Hepatocyte (in vitro differentiated cells): Measurements from ENCODE around the gene EPC2. TPM values are rescaled to one million over a fixed set of nuclear protein-coding genes. Genes with fewer than 3 reads are reported as not detected.
"Not testable (repeated sequence)": the region's sequence is repeated elsewhere in the genome, so short reads cannot be mapped to it uniquely, and the experiment has no call there.

Source experiments
- DNase-seq: peaks from one replicate; pipeline ENCODE4 v3.0.0-alpha.2; 2016; ENCODE audit warnings: low spot score
- H2AFZ ChIP-seq: fragments of 200-600 bp; sonication (generic); 2 replicates; pipeline ENCODE4 v1.6.0; 2016; ENCODE audit warnings: antibody characterized with exemption, mild to moderate bottlenecking
- H3K27ac ChIP-seq: fragments of 200-600 bp; sonication (generic); 2 replicates; pipeline ENCODE4 v1.5.1; 2016; ENCODE audit warnings: mild to moderate bottlenecking
- H3K27me3 ChIP-seq: fragments of 200-600 bp; sonication (generic); 2 replicates; pipeline ENCODE4 v1.6.1; 2016
- H3K36me3 ChIP-seq: fragments of 200-600 bp; sonication (generic); replicated peaks from 2 replicates; pipeline ENCODE4 v1.5.1; 2016; ENCODE audit warnings: low read depth; ENCODE audit not compliant: insufficient read depth
- H3K4me1 ChIP-seq: fragments of 200-600 bp; sonication (generic); 2 replicates; pipeline ENCODE4 v1.5.1; 2016; ENCODE audit warnings: mild to moderate bottlenecking, moderate library complexity; ENCODE audit not compliant: insufficient read depth
- H3K4me2 ChIP-seq: fragments of 200-600 bp; sonication (generic); 2 replicates; pipeline ENCODE4 v1.6.0; 2016
- H3K4me3 ChIP-seq: fragments of 200-600 bp; sonication (generic); 2 replicates; pipeline ENCODE4 v1.5.1; 2016; ENCODE audit warnings: mild to moderate bottlenecking
- H3K79me2 ChIP-seq: fragments of 200-600 bp; sonication (generic); 2 replicates; pipeline ENCODE4 v1.6.0; 2017; ENCODE audit warnings: mild to moderate bottlenecking
- H3K9me2 ChIP-seq: fragments of 200-600 bp; sonication (generic); replicated peaks from 2 replicates; pipeline ENCODE4 v1.6.0; 2017; ENCODE audit warnings: mild to moderate bottlenecking; ENCODE audit not compliant: insufficient read depth
- H3K9me3 ChIP-seq: fragments of 200-600 bp; sonication (generic); 2 replicates; pipeline ENCODE4 v1.5.1; 2016; ENCODE audit warnings: low read depth, mild to moderate bottlenecking
- H4K20me1 ChIP-seq: fragments of 200-600 bp; sonication (generic); 2 replicates; pipeline ENCODE4 v1.6.0; 2016; ENCODE audit warnings: mild to moderate bottlenecking; ENCODE audit not compliant: insufficient read depth, poor library complexity, severe bottlenecking
- CTCF ChIP-seq: fragments of 200-600 bp; sonication (generic); IDR thresholded peaks from 2 replicates; pipeline ENCODE4 v1.5.1; 2016; ENCODE audit warnings: antibody characterized with exemption, mild to moderate bottlenecking; ENCODE audit not compliant: poor library complexity
- EZH2 ChIP-seq: fragments of 200-600 bp; sonication (generic); IDR thresholded peaks from 2 replicates; pipeline ENCODE4 v1.6.1; 2016; ENCODE audit warnings: antibody characterized with exemption, mild to moderate bottlenecking, borderline replicate concordance
- EZH2phosphoT487 ChIP-seq: fragments of 200-600 bp; sonication (generic); IDR thresholded peaks from one replicate; pipeline ENCODE4 v1.6.1; 2018; ENCODE audit warnings: antibody characterized with exemption, mild to moderate bottlenecking, low read depth, moderate library complexity; ENCODE audit not compliant: unreplicated experiment, severe bottlenecking
- WGBS: methylation state at CpG from one replicate; pipeline ENCODE4 v1.1.6; 2016; ENCODE audit warnings: low lambda C conversion rate; ENCODE audit errors: missing lambda C conversion rate; 5-methylcytosine and 5-hydroxymethylcytosine counted together
- polyA plus RNA-seq: library from polyadenylated mRNA; unstranded; fragments of >200 nt; fragmentation: Nextera tagmentation; extraction: Ambion mirVana; gene quantifications from 2 replicates; pipeline ENCODE4 v1.2.1, GENCODE V29; 2016
- total RNA-seq: library from RNA; depleted of rRNA; stranded (reverse); fragments of >200 nt; gene quantifications from 2 replicates; pipeline ENCODE4 v1.2.3, GENCODE V29; 2014

The EPC2 gene
- total and polyA plus RNA-seq, 2 experiments from 2014 or later = 2.6 to 37.8 TPM

GRCh38 chr2:148684507-148684906, 40.0 kb downstream of the EPC2 start:
- Histone ChIP-seq H2AFZ (no peak overlapping the region), H3K36me3 (no peaks in the 10 kb centered on the region), H3K9me3 (no peaks in the 10 kb centered on the region), H3K27ac (no peak overlapping the region), H3K79me2 (peaks cover 100% of the 10 kb centered on the region), H3K4me2 (no peak overlapping the region), H3K27me3 (no peaks in the 10 kb centered on the region), H3K9me2 (no peaks in the 10 kb centered on the region), H3K4me3 (no peak overlapping the region), H3K4me1 (no peaks in the 10 kb centered on the region), H4K20me1 (peaks cover 92% of the 10 kb centered on the region)
- DNase-seq = no peak
- TF ChIP-seq CTCF = no peak
- no peak for TF ChIP-seq EZH2
- TF ChIP-seq EZH2phosphoT487 = no peak
- WGBS = 95% methylated on average over 6 of the region's 6 CpGs

- Histone ChIP-seq H3K27me3 (no peaks in the 10 kb centered on the region), H3K9me3 (no peaks in the 10 kb centered on the region), H3K4me3 (no peak overlapping the region), H3K27ac (no peak overlapping the region), H3K4me2 (no peak overlapping the region), H4K20me1 (peaks cover 72% of the 10 kb centered on the region), H3K36me3 (no peaks in the 10 kb centered on the region), H3K9me2 (no peaks in the 10 kb centered on the region), H3K79me2 (peaks cover 100% of the 10 kb centered on the region), H3K4me1 (no peaks in the 10 kb centered on the region), H2AFZ (no peak overlapping the region)
- no peak for DNase-seq
- TF ChIP-seq EZH2 (no peak), CTCF (no peak), EZH2phosphoT487 (no peak)
- WGBS = 96% methylated on average over 3 of the region's 3 CpGs
Observed at GRCh38 chr2:148687543-148687942, 43.0 kb downstream of the EPC2 start.

- H3K9me2 ChIP-seq, H3K4me3 ChIP-seq, DNase-seq, H3K9me3 ChIP-seq, H3K4me1 ChIP-seq, H3K4me2 ChIP-seq, H3K27me3 ChIP-seq, H3K27ac ChIP-seq, H3K36me3 ChIP-seq, H2AFZ ChIP-seq: not testable (repeated sequence)
- Histone ChIP-seq H3K79me2 (peaks cover 99% of the 10 kb centered on the region), H4K20me1 (peaks cover 70% of the 10 kb centered on the region)
Observed at GRCh38 chr2:148688011-148688410, 43.5 kb downstream of the EPC2 start.

GRCh38 chr2:148696985-148697384, 52.4 kb downstream of the EPC2 start:
- H4K20me1 ChIP-seq = peaks cover 6% of the 10 kb centered on the region
- no peak overlapping the region for H3K4me2 ChIP-seq
- H3K4me1 ChIP-seq = no peaks in the 10 kb centered on the region
- no peaks in the 10 kb centered on the region for H3K36me3 ChIP-seq
- peaks cover 90% of the 10 kb centered on the region for H3K79me2 ChIP-seq
- no peak overlapping the region for H3K4me3 ChIP-seq
- no peak overlapping the region for H2AFZ ChIP-seq
- DNase-seq = no peak
- H3K27ac ChIP-seq = no peak overlapping the region
- H3K27me3 ChIP-seq = no peaks in the 10 kb centered on the region
- no peak for TF ChIP-seq CTCF
- no peak for TF ChIP-seq EZH2
- no peak for TF ChIP-seq EZH2phosphoT487
- whole genome bisulfite sequencing = 89% methylated on average over 2 of the region's 2 CpGs
- H3K9me2 ChIP-seq = no peaks in the 10 kb centered on the region
- peaks cover 8% of the 10 kb centered on the region for H3K9me3 ChIP-seq
